22Rv1 (cell line): ENCODE data around the gene PIAS2.

Experiments used
- ZFX ChIP-seq: fragments of 450-650 bp; IDR thresholded peaks from 2 replicates; pipeline ENCODE4 v1.6.1; 2017; ENCODE audit warnings: antibody characterized with exemption, borderline replicate concordance
- TF ChIP-seq, protein P1 (sequence below): fragments of 450-650 bp; IDR thresholded peaks from 2 replicates; pipeline ENCODE4 v1.5.1; 2017; ENCODE audit warnings: mild to moderate bottlenecking

GRCh38 chr18:46829947-46830346 is 87.4 kb downstream of the PIAS2 start:
- TF ChIP-seq, protein P1, sequence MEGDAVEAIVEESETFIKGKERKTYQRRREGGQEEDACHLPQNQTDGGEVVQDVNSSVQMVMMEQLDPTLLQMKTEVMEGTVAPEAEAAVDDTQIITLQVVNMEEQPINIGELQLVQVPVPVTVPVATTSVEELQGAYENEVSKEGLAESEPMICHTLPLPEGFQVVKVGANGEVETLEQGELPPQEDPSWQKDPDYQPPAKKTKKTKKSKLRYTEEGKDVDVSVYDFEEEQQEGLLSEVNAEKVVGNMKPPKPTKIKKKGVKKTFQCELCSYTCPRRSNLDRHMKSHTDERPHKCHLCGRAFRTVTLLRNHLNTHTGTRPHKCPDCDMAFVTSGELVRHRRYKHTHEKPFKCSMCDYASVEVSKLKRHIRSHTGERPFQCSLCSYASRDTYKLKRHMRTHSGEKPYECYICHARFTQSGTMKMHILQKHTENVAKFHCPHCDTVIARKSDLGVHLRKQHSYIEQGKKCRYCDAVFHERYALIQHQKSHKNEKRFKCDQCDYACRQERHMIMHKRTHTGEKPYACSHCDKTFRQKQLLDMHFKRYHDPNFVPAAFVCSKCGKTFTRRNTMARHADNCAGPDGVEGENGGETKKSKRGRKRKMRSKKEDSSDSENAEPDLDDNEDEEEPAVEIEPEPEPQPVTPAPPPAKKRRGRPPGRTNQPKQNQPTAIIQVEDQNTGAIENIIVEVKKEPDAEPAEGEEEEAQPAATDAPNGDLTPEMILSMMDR = no peak
- TF ChIP-seq ZFX = no peak
